ENCODE data around the gene DDIAS.

DNA sequence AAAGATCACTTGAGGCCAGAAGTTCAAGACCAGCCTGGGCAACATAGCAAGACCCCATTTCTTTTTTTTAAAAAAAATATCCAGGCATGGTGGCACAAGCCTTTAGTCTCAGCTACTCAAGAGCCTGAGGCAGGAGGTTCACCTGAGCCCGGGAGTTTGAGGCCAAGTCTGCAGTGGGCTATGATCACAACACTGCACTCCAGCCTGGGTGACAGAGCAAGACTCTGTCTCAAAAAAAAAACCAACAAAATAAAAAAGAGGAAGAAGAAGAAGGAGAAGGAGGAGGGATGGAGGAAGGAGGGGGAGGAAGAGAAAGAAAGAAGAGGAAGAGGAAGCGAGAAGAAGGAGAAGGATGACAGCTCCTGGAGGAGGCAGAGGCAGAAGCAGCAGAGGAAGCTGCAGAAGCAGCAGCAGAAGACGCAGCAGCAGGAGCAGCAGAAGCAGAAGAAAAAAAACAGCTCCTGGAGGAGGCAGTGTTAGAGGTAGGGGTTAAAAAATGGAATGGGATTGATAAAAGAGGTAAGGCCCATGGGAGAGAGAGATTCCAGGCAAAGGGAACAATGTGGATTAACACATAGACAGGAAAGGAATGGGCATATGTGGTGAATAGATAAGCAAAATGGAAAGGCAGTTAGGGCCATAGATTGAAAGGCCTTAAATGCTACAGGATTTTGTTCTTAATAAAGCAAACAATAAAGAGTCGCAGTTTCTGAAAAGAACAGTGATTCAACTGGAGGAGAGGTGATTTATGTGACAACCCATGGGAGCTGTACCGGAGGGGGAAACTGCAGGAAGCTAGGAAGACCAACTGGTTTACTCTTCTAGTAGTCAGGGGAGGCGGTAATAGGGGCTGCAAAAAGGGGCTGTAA lies 12.2 kb upstream of the DDIAS start:
- peak in 1 of 3 donors; percentile 68 for TF ChIP-seq POLR2AphosphoS5 (IDR thresholded peaks at IDR 0.05)
- TF ChIP-seq, protein P1, sequence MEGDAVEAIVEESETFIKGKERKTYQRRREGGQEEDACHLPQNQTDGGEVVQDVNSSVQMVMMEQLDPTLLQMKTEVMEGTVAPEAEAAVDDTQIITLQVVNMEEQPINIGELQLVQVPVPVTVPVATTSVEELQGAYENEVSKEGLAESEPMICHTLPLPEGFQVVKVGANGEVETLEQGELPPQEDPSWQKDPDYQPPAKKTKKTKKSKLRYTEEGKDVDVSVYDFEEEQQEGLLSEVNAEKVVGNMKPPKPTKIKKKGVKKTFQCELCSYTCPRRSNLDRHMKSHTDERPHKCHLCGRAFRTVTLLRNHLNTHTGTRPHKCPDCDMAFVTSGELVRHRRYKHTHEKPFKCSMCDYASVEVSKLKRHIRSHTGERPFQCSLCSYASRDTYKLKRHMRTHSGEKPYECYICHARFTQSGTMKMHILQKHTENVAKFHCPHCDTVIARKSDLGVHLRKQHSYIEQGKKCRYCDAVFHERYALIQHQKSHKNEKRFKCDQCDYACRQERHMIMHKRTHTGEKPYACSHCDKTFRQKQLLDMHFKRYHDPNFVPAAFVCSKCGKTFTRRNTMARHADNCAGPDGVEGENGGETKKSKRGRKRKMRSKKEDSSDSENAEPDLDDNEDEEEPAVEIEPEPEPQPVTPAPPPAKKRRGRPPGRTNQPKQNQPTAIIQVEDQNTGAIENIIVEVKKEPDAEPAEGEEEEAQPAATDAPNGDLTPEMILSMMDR (IDR thresholded peaks at IDR 0.05 in 8 of 11, conservative IDR thresholded peaks at IDR 0.05 in 3 of 11) = no peak
- TF ChIP-seq POLR2A (IDR thresholded peaks at IDR 0.05) = no peak
